Measurements from ENCODE around the gene IGFBP4. TPM values are rescaled to one million over a fixed set of nuclear protein-coding genes. Genes with fewer than 3 reads are reported as not detected.

Gene IGFBP4
- total and polyA plus RNA-seq, 3 donors from 2014 or later: 67.9 to 317 (median 76.7) TPM

DNA sequence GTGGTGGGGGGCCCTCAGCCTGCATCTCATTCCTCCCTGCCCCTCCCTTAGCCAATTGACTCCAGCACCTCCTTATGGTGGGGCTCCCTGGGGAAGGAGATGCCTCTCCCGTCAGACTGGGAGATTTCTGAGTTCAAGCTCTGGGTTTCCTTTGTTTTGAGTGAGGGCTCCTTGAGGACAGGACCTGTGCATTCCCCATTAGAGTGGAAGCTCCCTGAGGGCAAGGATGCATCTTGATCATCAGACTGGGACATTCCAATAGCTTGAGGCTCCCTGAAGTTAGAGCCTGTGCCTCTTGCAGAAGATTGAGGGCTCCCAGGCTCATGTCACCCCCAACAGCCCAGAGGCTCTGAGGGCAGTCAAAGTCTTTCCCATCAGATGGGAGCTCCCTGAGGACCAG is 34.5 kb downstream of the IGFBP4 start:
- peaks cover 36% of the 10 kb centered on the region for H3K4me1 ChIP-seq

DNA sequence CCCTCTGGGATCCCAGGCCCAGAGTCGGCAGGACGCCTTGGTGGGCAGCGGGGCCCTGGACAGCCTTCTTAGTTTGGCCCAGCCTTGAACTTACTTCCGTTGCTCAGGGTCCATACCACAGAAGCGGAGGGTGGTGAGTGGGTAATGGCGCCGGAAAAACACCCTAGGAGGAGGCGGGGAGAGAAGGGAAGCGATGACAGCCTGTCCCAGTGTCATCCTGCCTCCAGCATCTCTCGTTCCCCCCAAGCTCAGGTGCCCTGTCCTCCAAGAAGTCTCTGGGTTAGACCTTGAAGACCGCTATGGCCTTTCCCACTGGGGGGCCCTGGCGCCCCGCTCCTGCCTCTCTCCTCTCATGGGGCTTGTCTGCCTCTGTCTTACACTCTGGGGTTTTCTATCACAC is 35.2 kb downstream of the IGFBP4 start:
- WGBS, 2 donors: 93 to 98% methylated on average over 11 to 13 of the region's 13 CpGs
- no peak overlapping the region for H3K27ac ChIP-seq
- no peak for TF ChIP-seq POLR2A (IDR thresholded peaks at IDR 0.05)
- TF ChIP-seq, protein P1, sequence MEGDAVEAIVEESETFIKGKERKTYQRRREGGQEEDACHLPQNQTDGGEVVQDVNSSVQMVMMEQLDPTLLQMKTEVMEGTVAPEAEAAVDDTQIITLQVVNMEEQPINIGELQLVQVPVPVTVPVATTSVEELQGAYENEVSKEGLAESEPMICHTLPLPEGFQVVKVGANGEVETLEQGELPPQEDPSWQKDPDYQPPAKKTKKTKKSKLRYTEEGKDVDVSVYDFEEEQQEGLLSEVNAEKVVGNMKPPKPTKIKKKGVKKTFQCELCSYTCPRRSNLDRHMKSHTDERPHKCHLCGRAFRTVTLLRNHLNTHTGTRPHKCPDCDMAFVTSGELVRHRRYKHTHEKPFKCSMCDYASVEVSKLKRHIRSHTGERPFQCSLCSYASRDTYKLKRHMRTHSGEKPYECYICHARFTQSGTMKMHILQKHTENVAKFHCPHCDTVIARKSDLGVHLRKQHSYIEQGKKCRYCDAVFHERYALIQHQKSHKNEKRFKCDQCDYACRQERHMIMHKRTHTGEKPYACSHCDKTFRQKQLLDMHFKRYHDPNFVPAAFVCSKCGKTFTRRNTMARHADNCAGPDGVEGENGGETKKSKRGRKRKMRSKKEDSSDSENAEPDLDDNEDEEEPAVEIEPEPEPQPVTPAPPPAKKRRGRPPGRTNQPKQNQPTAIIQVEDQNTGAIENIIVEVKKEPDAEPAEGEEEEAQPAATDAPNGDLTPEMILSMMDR (IDR thresholded peaks at IDR 0.05): no peak
- no peaks in the 10 kb centered on the region for H3K27me3 ChIP-seq
- intact Hi-C loops (cut with DNase I; ENCODE audit: low total_unique reads): loop anchor here (5.0 kb wide), 1 partner anchor 36 kb away; the partner anchor contains the start of gene IGFBP4
- no peaks in the 10 kb centered on the region for H3K9me3 ChIP-seq
- peaks cover 34% of the 10 kb centered on the region for H3K4me1 ChIP-seq
- no peaks in the 10 kb centered on the region for H3K36me3 ChIP-seq (ENCODE audit: low read depth, missing control alignments)
- no peak for DNase-seq
- H3K4me3 ChIP-seq: no peak overlapping the region

More for the DNA sequence above, 34.5 kb downstream of the IGFBP4 start:
- Histone ChIP-seq H3K27me3 (no peaks in the 10 kb centered on the region), H3K4me3 (no peak overlapping the region), H3K9me3 (no peaks in the 10 kb centered on the region), H3K36me3 (ENCODE audit: low read depth, missing control alignments) (no peaks in the 10 kb centered on the region), H3K27ac (no peak overlapping the region)
- WGBS, 2 donors: 100% methylated on average over 1 of the region's 1 CpG
- intact Hi-C loops (cut with DNase I; ENCODE audit: low total_unique reads): loop anchor here (5.0 kb wide), 1 partner anchor 35 kb away; the partner anchor contains the start of gene IGFBP4
- no peak for DNase-seq
- TF ChIP-seq, protein P1 (IDR thresholded peaks at IDR 0.05): no peak
- no peak for TF ChIP-seq POLR2A (IDR thresholded peaks at IDR 0.05)

DNA sequence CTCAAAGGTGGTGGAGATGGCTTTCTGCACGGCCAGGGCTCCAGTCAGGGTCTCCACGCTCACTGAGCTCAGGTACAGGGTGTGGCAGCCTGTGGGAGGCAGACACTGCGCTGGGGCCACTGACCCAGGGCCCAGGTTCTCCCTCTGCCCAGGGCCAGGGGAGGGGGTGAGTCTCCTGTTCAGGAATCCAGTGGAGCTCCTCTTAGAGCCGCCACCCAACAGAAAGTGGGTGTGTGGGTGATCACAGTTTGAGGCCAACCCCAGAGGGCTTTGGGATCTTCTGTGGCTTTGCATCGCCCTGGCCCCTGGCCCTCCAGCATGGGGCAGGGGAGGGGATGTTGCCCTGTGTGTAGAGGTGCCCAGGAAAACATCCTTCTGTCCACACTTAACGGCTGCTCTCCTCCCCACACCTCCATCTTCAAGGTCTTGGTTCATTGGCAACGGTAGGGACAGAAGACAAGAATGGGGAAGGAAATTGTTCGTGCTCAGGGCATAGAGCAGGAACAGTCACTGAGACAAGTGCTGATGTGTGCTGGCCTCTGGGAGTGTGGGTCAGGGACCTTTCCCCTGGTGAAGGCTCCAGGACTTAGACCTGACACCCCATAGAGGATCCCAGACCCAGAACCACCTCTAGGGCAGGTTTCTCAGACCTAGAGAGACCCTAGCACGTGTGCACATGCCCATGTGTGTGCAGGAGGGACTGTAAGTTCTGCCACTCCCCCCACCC is 36.7 kb downstream of the IGFBP4 start:
- Histone ChIP-seq H3K27me3 (no peaks in the 10 kb centered on the region), H3K9me3 (no peaks in the 10 kb centered on the region), H3K36me3 (ENCODE audit: low read depth, missing control alignments) (no peaks in the 10 kb centered on the region), H3K4me1 (peaks cover 20% of the 10 kb centered on the region), H3K4me3 (no peak overlapping the region), H3K27ac (no peak overlapping the region)
- WGBS, 2 donors: 78 to 86% methylated on average over 7 to 9 of the region's 9 CpGs
- no peak for DNase-seq
- intact Hi-C loops (cut with DNase I; ENCODE audit: low total_unique reads): loop anchor here (5.0 kb wide), 1 partner anchor 38 kb away; the partner anchor contains the start of gene IGFBP4
- TF ChIP-seq, protein P1 (IDR thresholded peaks at IDR 0.05): no peak
- TF ChIP-seq POLR2A (IDR thresholded peaks at IDR 0.05): no peak

DNA sequence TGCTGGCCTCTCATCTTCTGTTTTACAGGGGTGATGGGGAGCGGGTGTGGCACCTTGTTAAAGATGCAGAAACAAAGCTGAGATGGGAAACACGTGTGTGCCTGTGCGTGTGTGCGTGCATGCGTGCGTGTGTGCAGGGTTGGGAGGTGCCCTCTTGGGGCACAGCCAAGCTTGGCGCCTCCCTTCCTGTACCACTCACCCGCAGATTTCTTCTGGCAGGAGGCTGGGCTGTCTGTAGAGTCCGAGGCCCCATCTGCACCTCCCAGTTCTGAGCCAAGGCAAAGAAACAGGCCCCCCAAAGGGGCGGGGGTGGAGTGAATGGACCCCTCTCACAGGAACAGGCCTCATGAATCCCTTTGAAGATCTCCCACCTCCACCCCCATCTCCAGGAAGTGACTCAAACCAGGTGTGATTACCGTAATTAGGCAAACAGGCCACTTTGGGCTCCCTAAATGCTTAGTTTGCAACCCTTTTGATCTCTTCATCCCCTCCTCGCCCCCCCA is 37.3 kb downstream of the IGFBP4 start:
- Histone ChIP-seq H3K4me1 (peaks cover 14% of the 10 kb centered on the region), H3K4me3 (no peak overlapping the region), H3K27ac (no peak overlapping the region), H3K36me3 (ENCODE audit: low read depth, missing control alignments) (no peaks in the 10 kb centered on the region), H3K9me3 (no peaks in the 10 kb centered on the region), H3K27me3 (no peaks in the 10 kb centered on the region)
- no peak for TF ChIP-seq POLR2A (IDR thresholded peaks at IDR 0.05)
- TF ChIP-seq, protein P1 (IDR thresholded peaks at IDR 0.05): no peak
- WGBS, 2 donors: 44 to 75% methylated on average over 9 to 12 of the region's 12 CpGs
- DNase-seq: no peak
- intact Hi-C loops (cut with DNase I; ENCODE audit: low total_unique reads): no loop called here

Measured in testis (tissue), 3 donors.